HUES64 (cell line): ENCODE measurements around the gene FBLN1.
"Not testable (repeated sequence)": the region's sequence is repeated elsewhere in the genome, so short reads cannot be mapped to it uniquely, and the experiment has no call there.

Source experiments
- H3K27ac ChIP-seq: 2 replicates; pipeline ENCODE4 v1.7.0; 2013; ENCODE audit warnings: low read depth, low read length, inconsistent platforms
- H3K27me3 ChIP-seq: 2 replicates; pipeline ENCODE4 v1.6.1; 2013; ENCODE audit warnings: mild to moderate bottlenecking, low read length; ENCODE audit not compliant: insufficient read depth
- H3K36me3 ChIP-seq: 2 replicates; pipeline ENCODE4 v1.6.1; 2013; ENCODE audit warnings: mild to moderate bottlenecking, low read length; ENCODE audit not compliant: insufficient read depth
- H3K4me1 ChIP-seq: 2 replicates; pipeline ENCODE4 v1.6.1; 2013; ENCODE audit warnings: mild to moderate bottlenecking, low read length, moderate library complexity; ENCODE audit not compliant: insufficient read depth
- H3K4me3 ChIP-seq: 2 replicates; pipeline ENCODE4 v1.5.1; 2013; ENCODE audit warnings: mild to moderate bottlenecking, low read length, moderate library complexity
- H3K9ac ChIP-seq: 2 replicates; pipeline ENCODE4 v1.6.1; 2013; ENCODE audit warnings: mild to moderate bottlenecking, low read depth, low read length
- H3K9me3 ChIP-seq: 2 replicates; pipeline ENCODE4 v1.6.1; 2013; ENCODE audit warnings: low read depth, low read length; ENCODE audit not compliant: insufficient read depth
- WGBS: fragments of 150-250, 120-280 bp; methylation state at CpG from one replicate; pipeline ENCODE4 v1.1.7; 2013; ENCODE audit warnings: missing lambda C conversion rate; 5-methylcytosine and 5-hydroxymethylcytosine counted together

Gene FBLN1

DNA sequence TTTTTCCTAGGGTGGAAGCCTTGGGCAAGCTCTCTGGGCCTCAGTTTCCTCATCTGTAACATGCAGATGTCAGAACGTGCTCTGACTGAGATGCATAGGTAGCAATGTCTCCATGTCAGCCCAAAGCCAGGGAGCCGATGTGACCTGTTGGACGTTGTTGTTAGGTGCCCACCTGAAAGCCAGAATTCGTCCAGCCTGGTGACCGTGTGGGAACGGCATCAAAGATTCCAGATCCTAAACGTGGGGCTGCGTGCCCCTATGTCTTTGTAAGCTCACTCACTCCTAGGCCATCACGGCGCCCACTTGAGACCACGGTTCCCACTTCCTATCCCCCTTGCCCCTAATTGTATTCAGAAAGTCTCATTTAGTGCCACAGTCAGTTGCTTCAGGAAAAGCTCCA, 48.2 kb downstream of the FBLN1 start:
- H3K27me3 ChIP-seq: no peaks in the 10 kb centered on the region
- 96% methylated on average over 11 of the region's 11 CpGs for WGBS
- no peak overlapping the region for H3K27ac ChIP-seq
- H3K4me1 ChIP-seq: peaks cover 5% of the 10 kb centered on the region; the same call in 1 of the 2 replicates
- peaks cover 77% of the 10 kb centered on the region for H3K36me3 ChIP-seq
- H3K9ac ChIP-seq: no peak overlapping the region
- no peak overlapping the region for H3K4me3 ChIP-seq
- H3K9me3 ChIP-seq: no peaks in the 10 kb centered on the region

DNA sequence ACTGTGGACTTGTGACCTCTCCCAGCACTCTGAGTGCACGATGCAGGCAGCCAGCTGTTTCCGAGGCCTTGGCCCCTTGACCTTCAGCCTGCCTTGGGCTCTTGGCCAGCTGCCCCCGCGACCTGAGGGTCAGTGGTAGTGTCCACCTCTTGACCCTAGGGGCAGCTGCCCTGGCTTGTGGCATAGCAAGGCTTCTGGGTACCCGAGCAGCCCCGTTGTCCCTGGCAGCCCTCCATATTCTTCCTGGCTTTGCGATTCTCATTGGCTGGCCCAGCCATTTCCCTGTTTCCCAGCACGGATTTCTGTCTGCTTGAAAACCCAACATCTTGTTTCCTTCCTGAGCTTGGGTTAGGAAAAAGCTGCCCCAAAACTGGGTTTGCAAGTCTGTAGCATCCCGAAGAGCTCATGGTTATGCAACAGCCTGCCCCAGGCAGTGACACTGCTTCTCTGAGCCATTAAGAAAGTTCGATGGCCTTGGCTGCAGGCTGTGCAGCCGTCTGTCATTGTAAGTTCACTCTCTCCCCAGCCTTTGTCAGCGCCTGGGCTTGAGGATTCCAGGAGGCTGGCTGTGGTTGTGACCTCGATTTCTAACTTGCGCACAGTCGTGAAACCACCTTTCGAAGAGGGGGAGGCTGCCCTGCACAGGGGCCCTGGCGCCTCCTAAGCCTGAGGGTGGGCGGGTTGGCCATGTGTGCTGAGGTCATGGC, 48.8 kb downstream of the FBLN1 start:
- Histone ChIP-seq H3K36me3 (peaks cover 78% of the 10 kb centered on the region), H3K4me1 (peaks cover 5% of the 10 kb centered on the region; the same call in 1 of the 2 replicates), H3K9me3 (no peaks in the 10 kb centered on the region), H3K27me3 (no peaks in the 10 kb centered on the region), H3K9ac (no peak overlapping the region), H3K4me3 (no peak overlapping the region), H3K27ac (no peak overlapping the region)
- WGBS: 94% methylated on average over 18 of the region's 18 CpGs

DNA sequence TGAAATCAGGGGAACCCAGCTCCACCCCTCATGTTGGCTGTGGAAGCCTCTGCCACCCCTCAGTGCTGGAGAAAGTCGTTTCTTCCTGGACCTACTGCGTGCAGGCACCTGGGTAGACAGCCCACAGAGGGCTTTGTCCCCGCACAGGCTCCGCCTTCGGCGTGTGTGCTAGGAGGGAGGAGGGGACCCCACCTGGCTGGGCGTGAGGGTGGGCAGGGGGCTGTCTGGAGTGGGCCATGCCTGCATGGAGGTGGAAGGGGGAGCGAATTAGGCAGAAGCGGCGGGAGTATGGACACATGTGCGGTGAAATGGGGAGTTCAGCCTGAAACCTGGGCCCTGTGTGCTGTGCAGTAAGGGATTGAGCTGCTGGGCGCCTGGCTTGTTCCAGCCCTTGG, 49.3 kb downstream of the FBLN1 start:
- no peaks in the 10 kb centered on the region for H3K27me3 ChIP-seq
- H3K4me1 ChIP-seq: peaks cover 5% of the 10 kb centered on the region; the same call in 1 of the 2 replicates
- H3K27ac ChIP-seq: no peak overlapping the region
- peaks cover 78% of the 10 kb centered on the region for H3K36me3 ChIP-seq
- WGBS: 92% methylated on average over 12 of the region's 12 CpGs
- no peak overlapping the region for H3K4me3 ChIP-seq
- H3K9me3 ChIP-seq: no peaks in the 10 kb centered on the region
- H3K9ac ChIP-seq: no peak overlapping the region

DNA sequence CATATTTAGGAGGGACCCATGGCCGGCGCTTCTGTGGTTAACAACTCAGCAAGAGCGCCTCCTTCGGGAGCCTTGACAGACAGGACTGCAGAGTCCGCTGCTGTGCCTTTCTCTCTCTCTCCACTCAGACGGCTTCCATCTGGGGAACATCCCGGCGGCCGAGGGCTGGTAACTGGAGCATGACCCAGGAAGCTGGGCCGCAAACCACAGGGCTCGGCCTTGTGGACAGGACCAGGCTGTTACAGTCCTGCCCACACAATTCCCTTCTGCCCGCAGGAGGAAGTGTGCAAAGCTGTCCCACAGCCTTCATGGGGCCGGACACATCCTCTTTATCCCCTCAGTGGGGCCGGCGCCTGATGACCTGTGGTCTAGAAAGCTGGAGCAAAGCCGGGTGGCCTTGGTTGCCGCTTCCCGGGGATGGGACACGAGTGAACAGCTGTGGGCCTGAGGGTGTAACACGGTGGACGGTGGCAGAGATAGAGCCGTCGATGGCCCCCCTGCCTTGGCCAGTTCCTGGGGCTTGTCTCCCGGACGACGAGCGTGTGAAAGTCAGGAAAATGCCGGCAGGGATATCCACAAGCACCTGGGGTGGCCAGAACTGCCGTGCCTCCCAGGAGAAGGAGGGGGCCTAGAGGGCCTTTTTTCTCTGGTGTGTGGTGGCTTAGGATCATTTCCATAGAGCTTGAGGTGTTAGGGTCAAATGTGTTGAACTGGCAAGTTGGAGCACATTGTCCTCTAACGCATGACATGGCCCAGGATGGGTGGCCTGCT, 50.1 kb downstream of the FBLN1 start:
- Histone ChIP-seq H3K9me3 (no peaks in the 10 kb centered on the region), H3K27me3 (no peaks in the 10 kb centered on the region), H3K4me1 (peaks cover 5% of the 10 kb centered on the region; the same call in 1 of the 2 replicates), H3K9ac (no peak overlapping the region), H3K27ac (no peak overlapping the region), H3K4me3 (no peak overlapping the region), H3K36me3 (peaks cover 78% of the 10 kb centered on the region)
- 90% methylated on average over 30 of the region's 30 CpGs for WGBS

DNA sequence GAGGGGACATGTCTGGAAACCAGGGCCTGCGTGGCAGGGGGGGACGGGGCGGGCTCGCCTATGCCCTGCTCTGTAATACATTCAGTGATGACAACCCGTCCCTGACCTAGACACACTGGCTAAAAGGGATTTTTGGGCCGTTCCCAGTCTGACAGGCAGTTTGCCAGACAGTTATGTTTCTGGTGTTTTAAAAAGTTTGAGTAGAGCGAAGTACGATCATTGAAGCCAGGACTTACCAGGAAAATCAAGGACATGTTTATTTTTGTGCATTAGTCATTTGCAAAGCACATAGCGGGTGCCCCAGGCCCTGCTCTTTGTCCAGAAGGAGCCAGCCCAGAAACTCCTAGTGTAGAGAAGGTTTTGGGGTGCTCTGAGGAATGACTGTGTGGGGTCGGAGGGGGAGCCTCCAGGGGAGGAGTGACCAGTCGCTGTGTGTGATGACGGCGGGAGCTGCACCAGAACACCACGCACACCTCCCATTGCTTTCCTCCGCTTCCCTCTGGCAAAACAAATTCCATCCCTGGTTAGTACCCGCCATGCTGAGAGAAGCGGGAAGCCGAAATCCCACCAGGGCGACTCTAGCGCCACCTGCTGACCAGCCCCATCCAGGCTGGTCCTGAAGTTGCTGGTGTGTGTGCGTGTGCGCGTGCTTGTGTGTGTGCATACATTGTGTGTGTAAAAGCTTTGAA, 50.8 kb downstream of the FBLN1 start:
- H3K27me3 ChIP-seq: no peaks in the 10 kb centered on the region
- 59% methylated on average over 23 of the region's 23 CpGs for WGBS
- H3K4me3 ChIP-seq: no peak overlapping the region
- H3K9ac ChIP-seq: no peak overlapping the region
- H3K9me3 ChIP-seq: no peaks in the 10 kb centered on the region
- H3K36me3 ChIP-seq: peaks cover 78% of the 10 kb centered on the region
- H3K27ac ChIP-seq: no peak overlapping the region
- peaks cover 5% of the 10 kb centered on the region; the same call in 1 of the 2 replicates for H3K4me1 ChIP-seq

DNA sequence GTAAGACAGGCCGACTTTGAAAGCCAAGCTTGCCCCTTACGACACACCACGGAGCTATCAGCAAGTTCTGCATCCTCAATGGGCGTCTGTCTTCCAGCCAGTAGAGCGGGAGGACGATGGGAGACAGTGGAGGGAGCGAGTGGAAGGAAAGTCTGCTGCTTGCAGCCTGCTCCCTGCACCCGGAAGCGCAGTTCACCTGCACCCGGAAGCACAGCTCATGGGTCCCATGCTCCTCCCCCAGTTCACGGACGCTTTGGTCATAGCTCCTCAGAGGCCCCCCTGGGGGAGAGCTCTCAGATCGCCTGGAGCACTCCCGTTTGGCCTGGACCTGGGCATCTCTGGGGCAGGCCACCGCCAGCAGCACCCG, 51.3 kb downstream of the FBLN1 start:
- Histone ChIP-seq H3K36me3 (peaks cover 78% of the 10 kb centered on the region), H3K27ac (no peak overlapping the region), H3K27me3 (no peaks in the 10 kb centered on the region), H3K9me3 (peaks cover 4% of the 10 kb centered on the region; the same call in 1 of the 2 replicates), H3K4me1 (peaks cover 5% of the 10 kb centered on the region; the same call in 1 of the 2 replicates), H3K4me3 (no peak overlapping the region), H3K9ac (no peak overlapping the region)
- 91% methylated on average over 16 of the region's 16 CpGs for WGBS

DNA sequence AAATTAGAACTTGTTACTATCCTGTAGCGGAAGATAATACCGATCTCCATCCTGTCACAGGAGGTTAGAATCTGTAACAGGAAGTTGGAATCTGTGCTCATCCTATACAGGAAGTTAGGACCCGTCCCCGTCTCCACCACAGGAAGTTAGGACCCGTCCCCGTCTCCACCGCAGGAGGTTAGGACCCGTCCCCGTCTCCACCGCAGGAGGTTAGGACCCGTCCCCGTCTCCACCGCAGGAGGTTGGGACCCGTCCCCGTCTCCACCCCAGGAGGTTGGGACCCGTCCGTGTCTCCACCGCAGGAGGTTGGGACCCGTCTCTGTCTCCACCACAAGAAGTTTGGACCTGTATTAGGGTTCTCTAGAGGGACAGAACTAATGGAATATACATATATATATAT, 52.2 kb downstream of the FBLN1 start:
- H3K9ac ChIP-seq: no peak overlapping the region
- WGBS: 96% methylated on average over 18 of the region's 19 CpGs
- peaks cover 76% of the 10 kb centered on the region for H3K36me3 ChIP-seq
- no peak overlapping the region for H3K4me3 ChIP-seq
- H3K4me1 ChIP-seq: peaks cover 5% of the 10 kb centered on the region; the same call in 1 of the 2 replicates
- H3K27ac ChIP-seq: no peak overlapping the region
- no peaks in the 10 kb centered on the region for H3K27me3 ChIP-seq
- peaks cover 12% of the 10 kb centered on the region; the same call in 1 of the 2 replicates for H3K9me3 ChIP-seq

DNA sequence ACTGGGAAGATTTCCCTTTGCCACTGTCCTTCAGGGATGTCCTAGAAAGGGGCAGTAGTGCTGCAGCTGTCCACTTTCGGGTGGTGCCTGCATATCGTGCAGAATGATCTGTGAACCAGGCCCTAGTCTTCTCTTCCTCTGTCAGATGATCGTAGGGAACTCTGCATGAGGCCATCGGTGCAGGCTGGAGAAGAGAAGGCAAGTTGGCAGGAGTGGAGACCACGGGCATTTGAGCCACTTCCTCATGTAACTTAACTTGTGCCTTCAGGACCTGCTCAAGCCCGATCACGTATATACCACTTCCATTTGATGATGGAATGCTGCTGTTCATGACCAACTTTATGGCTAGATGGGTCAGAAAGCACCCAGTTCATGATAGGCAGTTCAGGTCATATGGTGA, 55.2 kb downstream of the FBLN1 start:
- H3K4me3 ChIP-seq, H3K4me1 ChIP-seq, H3K9ac ChIP-seq, H3K27me3 ChIP-seq, H3K27ac ChIP-seq: not testable (repeated sequence)
- Histone ChIP-seq H3K36me3 (peaks cover 69% of the 10 kb centered on the region), H3K9me3 (peaks cover 19% of the 10 kb centered on the region)
- 97% methylated on average over 7 of the region's 7 CpGs for WGBS

DNA sequence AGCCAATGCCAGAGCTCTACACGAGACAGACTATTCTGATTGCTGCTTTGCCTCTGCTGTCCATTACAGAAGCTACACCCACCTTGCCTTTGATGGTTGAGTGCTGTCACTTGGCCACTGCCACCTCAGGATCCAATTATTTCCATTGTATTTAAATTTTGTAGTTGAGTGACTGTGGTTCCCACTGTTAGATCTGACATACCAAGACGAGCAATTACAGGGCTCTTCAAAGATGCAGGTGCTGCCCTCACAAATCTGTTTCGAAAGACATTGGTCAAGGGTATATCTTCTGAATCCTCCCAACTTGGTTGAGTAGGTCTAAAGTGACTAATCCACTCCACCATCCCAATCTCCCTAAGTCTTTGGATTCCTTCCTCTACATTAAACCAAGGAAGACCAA, 57.4 kb downstream of the FBLN1 start:
- H3K27me3 ChIP-seq: not testable (repeated sequence)

DNA sequence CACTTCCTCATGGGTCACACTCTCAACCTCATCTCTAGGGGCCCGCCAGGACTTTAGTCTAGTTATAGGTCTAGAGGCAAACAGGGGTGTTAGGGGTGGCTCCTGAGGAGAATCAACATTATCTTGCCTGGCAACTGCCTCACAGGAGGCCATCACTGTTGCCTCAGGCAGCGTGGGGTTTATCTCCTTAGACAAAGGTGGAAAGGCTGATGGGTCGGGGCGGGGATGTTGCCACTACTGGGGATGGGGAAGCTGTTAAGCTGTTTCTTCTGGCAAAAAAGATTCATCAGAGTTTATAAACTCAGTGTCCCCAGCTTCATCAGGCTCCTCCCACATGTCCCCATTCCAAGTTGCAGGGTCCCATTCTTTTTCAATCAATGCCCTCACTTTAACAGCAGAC, 58.1 kb downstream of the FBLN1 start:
- H3K27ac ChIP-seq, H3K9ac ChIP-seq, H3K4me3 ChIP-seq, H3K4me1 ChIP-seq, H3K27me3 ChIP-seq: not testable (repeated sequence)
- 92% methylated on average over 4 of the region's 4 CpGs for WGBS
- Histone ChIP-seq H3K9me3 (peaks cover 19% of the 10 kb centered on the region), H3K36me3 (peaks cover 61% of the 10 kb centered on the region)

More for the DNA sequence above, 57.4 kb downstream of the FBLN1 start:
- not testable (repeated sequence) for H3K4me1 ChIP-seq, H3K9ac ChIP-seq, H3K4me3 ChIP-seq, H3K27ac ChIP-seq
- H3K9me3 ChIP-seq: peaks cover 19% of the 10 kb centered on the region
- peaks cover 68% of the 10 kb centered on the region for H3K36me3 ChIP-seq
- 91% methylated on average over 3 of the region's 3 CpGs for WGBS

DNA sequence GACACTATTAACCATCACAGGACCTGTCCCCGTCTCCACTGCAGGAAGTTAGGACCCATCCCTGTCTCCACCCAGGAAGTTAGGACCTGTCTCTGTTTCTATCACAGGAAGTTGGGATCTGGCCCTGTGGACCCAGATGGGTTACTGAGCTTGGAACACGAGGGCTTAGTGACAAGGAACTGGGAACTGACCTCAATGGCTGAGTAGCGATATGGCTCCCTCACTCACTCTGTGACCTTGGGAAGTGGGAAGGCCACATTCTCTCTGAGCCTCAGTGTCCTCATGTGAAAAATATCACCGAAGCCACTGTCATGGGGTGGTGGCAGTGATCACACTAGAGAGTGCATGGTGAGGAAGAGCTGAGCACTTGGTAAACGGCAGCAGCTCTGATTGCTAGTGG, 59.4 kb downstream of the FBLN1 start:
- Histone ChIP-seq H3K27me3 (no peaks in the 10 kb centered on the region), H3K9ac (no peak overlapping the region), H3K36me3 (peaks cover 50% of the 10 kb centered on the region), H3K4me1 (peaks cover 6% of the 10 kb centered on the region; the same call in 1 of the 2 replicates), H3K9me3 (peaks cover 19% of the 10 kb centered on the region), H3K27ac (no peak overlapping the region), H3K4me3 (no peak overlapping the region)
- WGBS: 96% methylated on average over 5 of the region's 5 CpGs
